ENCODE data around the gene SLC6A20. TPM values are rescaled to one million over a fixed set of nuclear protein-coding genes. Genes with fewer than 3 reads are reported as not detected.
"Not testable (repeated sequence)": the region's sequence is repeated elsewhere in the genome, so short reads cannot be mapped to it uniquely, and the experiment has no call there.

The SLC6A20 gene
- total and polyA plus RNA-seq, 2 donors from 2014 or later = 0.37 to 35.2 TPM

DNA sequence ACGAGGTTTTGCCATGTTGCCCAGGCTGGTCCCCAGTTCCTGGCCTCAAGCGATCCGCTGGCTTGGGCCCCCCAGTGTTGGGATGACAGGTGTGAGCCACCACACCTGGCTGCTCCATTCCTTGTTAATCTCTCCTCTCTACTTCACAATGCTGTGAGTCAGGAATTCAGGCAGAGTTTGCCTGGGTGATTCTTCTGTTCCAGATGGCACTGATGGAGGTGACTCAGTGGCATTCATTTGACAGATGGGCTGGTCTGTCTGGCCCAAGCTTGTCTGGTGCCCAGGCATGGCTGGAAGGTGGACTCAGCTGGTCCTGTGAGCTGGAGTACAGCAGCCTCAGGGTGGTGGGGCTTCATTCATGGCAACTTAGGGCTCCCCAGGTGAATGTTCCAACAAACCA is 43.2 kb downstream of the SLC6A20 start:
- Histone ChIP-seq H3K4me1 (ENCODE audit: control insufficient read depth in 2 of 3, insufficient read depth in 2 of 3, low read depth in 1 of 3, low read length in 3 of 3) (no peaks in the 10 kb centered on the region), H3K9me3 (ENCODE audit: control insufficient read depth in 2 of 3, insufficient read depth in 1 of 3, low read length in 3 of 3) (no peaks in the 10 kb centered on the region), H3K9ac (ENCODE audit: low read length in 3 of 3) (no peak overlapping the region), H3K4me3 (ENCODE audit: low read length in 3 of 3) (no peak overlapping the region), H3K27ac (ENCODE audit: low read depth in 2 of 2, low read length in 2 of 2) (no peak overlapping the region), H3K27me3 (ENCODE audit: control insufficient read depth, insufficient read depth, low read length) (no peaks in the 10 kb centered on the region), H3K36me3 (ENCODE audit: control insufficient read depth in 2 of 3, insufficient read depth in 3 of 3, low read length in 3 of 3) (no peaks in the 10 kb centered on the region)
- DNase-seq (no peak), FAIRE-seq (no peak)
- TF ChIP-seq, protein P1, sequence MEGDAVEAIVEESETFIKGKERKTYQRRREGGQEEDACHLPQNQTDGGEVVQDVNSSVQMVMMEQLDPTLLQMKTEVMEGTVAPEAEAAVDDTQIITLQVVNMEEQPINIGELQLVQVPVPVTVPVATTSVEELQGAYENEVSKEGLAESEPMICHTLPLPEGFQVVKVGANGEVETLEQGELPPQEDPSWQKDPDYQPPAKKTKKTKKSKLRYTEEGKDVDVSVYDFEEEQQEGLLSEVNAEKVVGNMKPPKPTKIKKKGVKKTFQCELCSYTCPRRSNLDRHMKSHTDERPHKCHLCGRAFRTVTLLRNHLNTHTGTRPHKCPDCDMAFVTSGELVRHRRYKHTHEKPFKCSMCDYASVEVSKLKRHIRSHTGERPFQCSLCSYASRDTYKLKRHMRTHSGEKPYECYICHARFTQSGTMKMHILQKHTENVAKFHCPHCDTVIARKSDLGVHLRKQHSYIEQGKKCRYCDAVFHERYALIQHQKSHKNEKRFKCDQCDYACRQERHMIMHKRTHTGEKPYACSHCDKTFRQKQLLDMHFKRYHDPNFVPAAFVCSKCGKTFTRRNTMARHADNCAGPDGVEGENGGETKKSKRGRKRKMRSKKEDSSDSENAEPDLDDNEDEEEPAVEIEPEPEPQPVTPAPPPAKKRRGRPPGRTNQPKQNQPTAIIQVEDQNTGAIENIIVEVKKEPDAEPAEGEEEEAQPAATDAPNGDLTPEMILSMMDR (IDR thresholded peaks at IDR 0.05; ENCODE audit: borderline replicate concordance, extremely low read depth, insufficient read depth) = no peak
- intact Hi-C loops (cut with DNase I) = no loop called here

DNA sequence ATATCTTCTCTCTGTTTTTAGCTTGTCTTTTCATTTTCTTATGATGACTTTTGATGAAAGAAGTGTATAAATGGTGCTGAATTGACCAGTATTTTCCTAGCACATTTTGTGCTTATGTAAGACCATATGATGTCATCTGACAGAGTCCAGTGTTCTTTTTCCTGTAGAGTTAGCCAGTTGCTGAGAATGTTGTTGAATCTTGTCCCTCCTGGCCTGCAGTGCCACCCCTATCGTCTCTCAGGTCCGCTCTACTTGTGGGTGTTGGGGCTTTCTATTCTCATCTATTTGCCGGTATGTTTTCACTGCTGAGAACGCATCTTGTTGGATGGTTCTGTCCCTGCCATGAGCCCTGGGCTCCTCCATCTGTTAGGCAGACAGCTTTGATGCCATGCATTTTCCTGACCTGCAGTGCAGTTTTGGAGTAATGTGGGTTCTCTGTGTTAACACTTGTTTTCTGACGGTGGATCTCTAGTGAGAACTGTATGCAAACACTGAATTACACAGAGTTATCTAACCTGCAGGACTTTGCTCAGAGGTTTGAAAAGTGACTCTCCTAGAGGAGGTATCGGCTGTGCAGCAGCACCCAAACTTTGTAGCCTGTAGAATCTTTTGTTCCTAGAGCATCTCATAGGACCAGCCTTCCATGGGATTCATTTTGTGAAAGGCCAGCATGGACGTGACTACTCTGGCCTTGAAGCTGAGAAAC is 44.6 kb downstream of the SLC6A20 start:
- Histone ChIP-seq H3K27me3 (ENCODE audit: control insufficient read depth, insufficient read depth, low read length) (no peaks in the 10 kb centered on the region), H3K4me3 (ENCODE audit: low read length in 3 of 3) (no peak overlapping the region), H3K4me1 (ENCODE audit: control insufficient read depth in 2 of 3, insufficient read depth in 2 of 3, low read depth in 1 of 3, low read length in 3 of 3) (no peaks in the 10 kb centered on the region), H3K9ac (ENCODE audit: low read length in 3 of 3) (no peak overlapping the region), H3K9me3 (ENCODE audit: control insufficient read depth in 2 of 3, insufficient read depth in 1 of 3, low read length in 3 of 3) (no peaks in the 10 kb centered on the region), H3K27ac (ENCODE audit: low read depth in 2 of 2, low read length in 2 of 2) (no peak overlapping the region), H3K36me3 (ENCODE audit: control insufficient read depth in 2 of 3, insufficient read depth in 3 of 3, low read length in 3 of 3) (no peaks in the 10 kb centered on the region)
- FAIRE-seq (no peak), DNase-seq (no peak)
- TF ChIP-seq, protein P1 (IDR thresholded peaks at IDR 0.05; ENCODE audit: borderline replicate concordance, extremely low read depth, insufficient read depth) = no peak
- intact Hi-C loops (cut with DNase I) = no loop called here

- intact Hi-C loops (cut with DNase I) = no loop called here
- DNase-seq = no peak
- Histone ChIP-seq H3K36me3 (ENCODE audit: control insufficient read depth in 2 of 3, insufficient read depth in 3 of 3, low read length in 3 of 3) (peaks cover 0 to 2% (median 2%) of the 10 kb centered on the region in 3 donors), H3K27ac (ENCODE audit: low read depth in 2 of 2, low read length in 2 of 2) (no peak overlapping the region), H3K4me3 (ENCODE audit: low read length in 3 of 3) (no peak overlapping the region), H3K27me3 (ENCODE audit: control insufficient read depth, insufficient read depth, low read length) (no peaks in the 10 kb centered on the region), H3K9me3 (ENCODE audit: control insufficient read depth in 2 of 3, insufficient read depth in 1 of 3, low read length in 3 of 3) (no peaks in the 10 kb centered on the region), H3K4me1 (ENCODE audit: control insufficient read depth in 2 of 3, insufficient read depth in 2 of 3, low read depth in 1 of 3, low read length in 3 of 3) (no peaks in the 10 kb centered on the region), H3K9ac (ENCODE audit: low read length in 3 of 3) (no peak overlapping the region)
- TF ChIP-seq, protein P1 (IDR thresholded peaks at IDR 0.05; ENCODE audit: borderline replicate concordance, extremely low read depth, insufficient read depth) = no peak
- no peak for FAIRE-seq
These were observed 46.5 kb downstream of the SLC6A20 start for GRCh38 chr3:45749880-45750279.

GRCh38 chr3:45749036-45749600 is 47.2 kb downstream of the SLC6A20 start:
- DNase-seq = not testable (repeated sequence)

More at GRCh38 chr3:45749036-45749600, 47.2 kb downstream of the SLC6A20 start:
- H3K27me3 ChIP-seq (ENCODE audit: control insufficient read depth, insufficient read depth, low read length); H3K4me3 ChIP-seq (ENCODE audit: low read length in 3 of 3); H3K36me3 ChIP-seq (ENCODE audit: control insufficient read depth in 2 of 3, insufficient read depth in 3 of 3, low read length in 3 of 3); FAIRE-seq; intact Hi-C loops (cut with DNase I); H3K4me1 ChIP-seq (ENCODE audit: control insufficient read depth in 2 of 3, insufficient read depth in 2 of 3, low read depth in 1 of 3, low read length in 3 of 3); H3K9ac ChIP-seq (ENCODE audit: low read length in 3 of 3); H3K9me3 ChIP-seq (ENCODE audit: control insufficient read depth in 2 of 3, insufficient read depth in 1 of 3, low read length in 3 of 3); H3K27ac ChIP-seq (ENCODE audit: low read depth in 2 of 2, low read length in 2 of 2): not testable (repeated sequence)

Data from kidney (tissue), 14 donors.